CD14-positive monocyte (primary cell): ENCODE measurements around the gene PDS5B. TPM values are rescaled to one million over a fixed set of nuclear protein-coding genes. Genes with fewer than 3 reads are reported as not detected.

Experiments
- DNase-seq, 3 donors: peaks; one replicate each; pipeline ENCODE4 v3.0.0-alpha.2; 2011 to 2022
- H2AFZ ChIP-seq: 2 replicates; pipeline ENCODE4 v1.6.0; 2012; ENCODE audit warnings: mild to moderate bottlenecking, low read depth, low read length, inconsistent platforms; ENCODE audit not compliant: insufficient read depth, poor library complexity, severe bottlenecking
- H3K27ac ChIP-seq, 2 donors: 1 replicate in 1 of 2; 2 replicates in 1 of 2; pipeline ENCODE4 v1.5.1; 2012 to 2013; ENCODE audit warnings: low read length in 2 of 2, control low read depth in 1 of 2, inconsistent platforms in 1 of 2, low read depth in 1 of 2, mild to moderate bottlenecking in 1 of 2
- H3K27me3 ChIP-seq, 2 donors: one replicate each; pipeline versions ENCODE4 v1.6.0 to v1.6.1; 2011 to 2013; ENCODE audit warnings: low read length in 2 of 2; ENCODE audit not compliant: control insufficient read depth in 2 of 2, insufficient read depth in 2 of 2
- H3K36me3 ChIP-seq, 2 donors: replicated peaks in 1 of 2; 1 replicate in 1 of 2; 2 replicates in 1 of 2; pipeline versions ENCODE4 v1.5.1 to v1.6.1; 2012 to 2013; ENCODE audit warnings: low read length in 2 of 2, control low read depth in 1 of 2, inconsistent platforms in 1 of 2, mild to moderate bottlenecking in 1 of 2; ENCODE audit not compliant: insufficient read depth in 2 of 2, control insufficient read depth in 1 of 2
- H3K4me1 ChIP-seq, 2 donors: 1 replicate in 1 of 2; 2 replicates in 1 of 2; pipeline versions ENCODE4 v1.5.1 to v1.6.1; 2012 to 2013; ENCODE audit warnings: low read length in 2 of 2, control low read depth in 1 of 2, inconsistent platforms in 1 of 2, mild to moderate bottlenecking in 1 of 2, moderate library complexity in 1 of 2; ENCODE audit not compliant: insufficient read depth in 2 of 2, control insufficient read depth in 1 of 2
- H3K4me2 ChIP-seq: replicated peaks from 2 replicates; pipeline ENCODE3; 2012; ENCODE audit warnings: low read length, moderate library complexity, mild to moderate bottlenecking; ENCODE audit not compliant: poor library complexity, severe bottlenecking; ENCODE audit errors: extremely low read depth
- H3K4me3 ChIP-seq, 3 experiments: fragments of 200-600 bp in 1 of 3; sonication (generic) in 1 of 3; replicated peaks in 1 of 3; 1 replicate in 2 of 3; 2 replicates in 1 of 3; pipeline ENCODE4 v1.5.1; 2011 to 2013; ENCODE audit warnings: low read length in 3 of 3, mild to moderate bottlenecking in 3 of 3, control low read depth in 2 of 3, low read depth in 2 of 3, inconsistent platforms in 1 of 3, moderate library complexity in 1 of 3
- H3K79me2 ChIP-seq: 2 replicates; pipeline ENCODE4 v1.6.0; 2012; ENCODE audit warnings: mild to moderate bottlenecking, control low read depth, inconsistent platforms, low read length, moderate library complexity; ENCODE audit not compliant: insufficient read depth
- H3K9ac ChIP-seq: 2 replicates; pipeline ENCODE4 v1.6.0; 2017; ENCODE audit warnings: low read length, mild to moderate bottlenecking; ENCODE audit not compliant: insufficient read depth, poor library complexity, severe bottlenecking
- H3K9me3 ChIP-seq, 2 donors: replicated peaks in 1 of 2; 1 replicate in 1 of 2; 2 replicates in 1 of 2; pipeline versions ENCODE4 v1.5.1 to v1.6.1; 2012 to 2013; ENCODE audit warnings: low read length in 2 of 2, control low read depth in 1 of 2; ENCODE audit not compliant: control insufficient read depth in 1 of 2, insufficient read depth in 1 of 2
- H4K20me1 ChIP-seq: 2 replicates; pipeline ENCODE4 v1.6.0; 2012; ENCODE audit warnings: mild to moderate bottlenecking, low read length, control low read depth, moderate library complexity; ENCODE audit not compliant: insufficient read depth
- H3K27ac Mint-ChIP-seq, 7 donors: one replicate each; pipeline ENCODE4 v1.8.0; 2020; ENCODE audit warnings: mild to moderate bottlenecking in 7 of 7, mixed read lengths in 7 of 7, moderate library complexity in 6 of 7, inconsistent platforms in 2 of 7
- H3K27me3 Mint-ChIP-seq, 3 donors: one replicate each; pipeline ENCODE4 v1.8.0; 2021 to 2022; ENCODE audit warnings: low read depth in 3 of 3, mild to moderate bottlenecking in 3 of 3, mixed read lengths in 3 of 3, moderate library complexity in 3 of 3, inconsistent platforms in 1 of 3
- H3K36me3 Mint-ChIP-seq, 2 donors: one replicate each; pipeline ENCODE4 v1.8.0; 2020; ENCODE audit warnings: mixed read lengths in 2 of 2, inconsistent platforms in 1 of 2, mild to moderate bottlenecking in 1 of 2
- H3K4me1 Mint-ChIP-seq: one replicate; pipeline ENCODE4 v1.8.0; 2020; ENCODE audit warnings: mild to moderate bottlenecking, mixed read lengths
- H3K4me3 Mint-ChIP-seq, 2 donors: one replicate each; pipeline ENCODE4 v1.8.0; 2020; ENCODE audit warnings: mild to moderate bottlenecking in 2 of 2, mixed read lengths in 2 of 2, moderate library complexity in 1 of 2
- H3K9me3 Mint-ChIP-seq, 7 donors: one replicate each; pipeline ENCODE4 v1.8.0; 2020 to 2022; ENCODE audit warnings: mixed read lengths in 7 of 7, mild to moderate bottlenecking in 6 of 7, moderate library complexity in 6 of 7, inconsistent platforms in 2 of 7
- WGBS: methylation state at CpG from one replicate; pipeline ENCODE4 v1.1.5; 2013; ENCODE audit warnings: missing lambda C conversion rate; ENCODE audit not compliant: insufficient coverage; 5-methylcytosine and 5-hydroxymethylcytosine counted together
- intact Hi-C, 2 donors: fragments of 100-400 bp; cut with micrococcal nuclease; formaldehyde crosslinking; loops; one replicate each; pipeline versions ENCODE4 v1.15.0 to v1.15.1; 2023
- polyA plus RNA-seq, 3 donors: library from polyadenylated mRNA; depleted of rRNA in 1 of 3; unstranded in 2 of 3; stranded (reverse) in 1 of 3; fragments of 300-500 nt in 2 of 3; fragments of >200 nt in 1 of 3; fragmentation: Illumina TruSeq in 2 of 3; gene quantifications; 1 replicate in 2 of 3; 2 replicates in 1 of 3; pipeline ENCODE4 v1.2.3, GENCODE V29; 2012 to 2021
- TF ChIP-seq, protein P1 (sequence below): fragments of 200-600 bp; IDR thresholded peaks from one replicate; pipeline ENCODE4 v1.8.0; 2022; ENCODE audit warnings: antibody characterized with exemption, mild to moderate bottlenecking

PDS5B gene
- polyA plus RNA-seq, 3 donors = 9.0 to 33.0 (median 21.0) TPM

DNA sequence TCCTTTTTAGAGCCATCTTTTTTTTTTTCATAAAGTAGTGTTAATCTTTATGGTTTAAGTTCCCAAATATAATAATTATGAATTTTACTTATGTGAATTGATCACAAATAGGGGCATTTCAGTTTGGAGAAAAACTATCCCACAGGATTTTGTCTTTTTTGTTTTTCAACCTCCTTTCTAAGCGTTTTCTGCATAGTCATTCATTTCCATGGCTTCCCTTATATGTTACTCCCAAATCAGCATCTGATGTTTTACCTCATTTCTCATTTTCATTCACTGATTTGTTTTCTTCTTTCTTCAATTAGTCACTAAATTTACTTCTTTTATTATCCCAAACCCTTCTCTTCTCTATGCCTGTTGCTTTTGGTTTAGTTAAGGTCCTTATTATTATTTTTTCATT is 24.7 kb downstream of the PDS5B start:
- Mint-ChIP-seq H3K36me3 (peaks cover 13 to 29% of the 10 kb centered on the region in 2 donors), H3K4me3 (no peak overlapping the region), H3K27me3 (no peaks in the 10 kb centered on the region), H3K4me1 (peaks cover 12% of the 10 kb centered on the region), H3K9me3 (peaks cover 12 to 27% (median 21%) of the 10 kb centered on the region in 7 donors), H3K27ac (no peak overlapping the region)
- Histone ChIP-seq H3K27me3 (no peaks in the 10 kb centered on the region), H3K9me3 (peaks cover 8 to 13% of the 10 kb centered on the region in 2 donors), H3K27ac (no peak overlapping the region), H3K4me3 (no peak overlapping the region), H4K20me1 (peaks cover 68% of the 10 kb centered on the region), H3K4me1 (no peaks in the 10 kb centered on the region), H2AFZ (no peak overlapping the region), H3K79me2 (peaks cover 99% of the 10 kb centered on the region), H3K36me3 (no peaks in the 10 kb centered on the region), H3K4me2 (no peak overlapping the region), H3K9ac (no peak overlapping the region)
- intact Hi-C loops = no loop called here
- no peak for DNase-seq
- TF ChIP-seq, protein P1, sequence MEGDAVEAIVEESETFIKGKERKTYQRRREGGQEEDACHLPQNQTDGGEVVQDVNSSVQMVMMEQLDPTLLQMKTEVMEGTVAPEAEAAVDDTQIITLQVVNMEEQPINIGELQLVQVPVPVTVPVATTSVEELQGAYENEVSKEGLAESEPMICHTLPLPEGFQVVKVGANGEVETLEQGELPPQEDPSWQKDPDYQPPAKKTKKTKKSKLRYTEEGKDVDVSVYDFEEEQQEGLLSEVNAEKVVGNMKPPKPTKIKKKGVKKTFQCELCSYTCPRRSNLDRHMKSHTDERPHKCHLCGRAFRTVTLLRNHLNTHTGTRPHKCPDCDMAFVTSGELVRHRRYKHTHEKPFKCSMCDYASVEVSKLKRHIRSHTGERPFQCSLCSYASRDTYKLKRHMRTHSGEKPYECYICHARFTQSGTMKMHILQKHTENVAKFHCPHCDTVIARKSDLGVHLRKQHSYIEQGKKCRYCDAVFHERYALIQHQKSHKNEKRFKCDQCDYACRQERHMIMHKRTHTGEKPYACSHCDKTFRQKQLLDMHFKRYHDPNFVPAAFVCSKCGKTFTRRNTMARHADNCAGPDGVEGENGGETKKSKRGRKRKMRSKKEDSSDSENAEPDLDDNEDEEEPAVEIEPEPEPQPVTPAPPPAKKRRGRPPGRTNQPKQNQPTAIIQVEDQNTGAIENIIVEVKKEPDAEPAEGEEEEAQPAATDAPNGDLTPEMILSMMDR = no peak
- 88% methylated on average over 1 of the region's 1 CpG for WGBS

DNA sequence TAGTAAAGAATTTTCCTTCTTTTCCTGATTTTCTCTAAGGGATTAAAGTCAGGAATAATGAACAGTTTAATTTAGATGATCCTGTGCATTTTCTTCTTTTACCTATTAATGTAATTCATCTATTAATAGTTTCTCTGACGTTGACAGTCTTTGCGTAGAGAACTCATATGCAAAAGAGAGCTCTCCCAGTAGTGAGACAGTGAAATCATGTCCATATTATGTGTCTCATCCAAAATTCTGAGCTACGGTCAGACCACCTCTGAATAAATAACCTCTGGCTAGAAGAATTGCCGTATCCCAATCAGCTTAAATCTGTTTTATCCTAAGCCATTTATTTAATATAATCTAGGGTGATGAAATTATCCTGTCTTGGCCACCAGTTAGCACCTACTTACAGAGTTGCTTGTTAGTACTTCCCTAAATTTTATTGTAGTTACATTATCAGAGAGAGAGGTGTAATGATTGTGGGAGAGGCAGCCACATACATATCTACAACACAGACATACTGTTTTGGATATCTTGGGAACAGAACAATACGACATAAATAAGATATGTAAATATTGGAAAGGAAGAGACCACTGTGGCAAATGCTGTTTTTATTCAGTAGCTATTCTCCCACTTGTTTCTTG is 30.7 kb downstream of the PDS5B start:
- Mint-ChIP-seq H3K4me3 (no peak overlapping the region), H3K27me3 (no peaks in the 10 kb centered on the region), H3K27ac (no peak overlapping the region), H3K36me3 (peaks cover 4 to 12% of the 10 kb centered on the region in 2 donors), H3K4me1 (peaks cover 3% of the 10 kb centered on the region), H3K9me3 (peaks cover 6 to 23% (median 19%) of the 10 kb centered on the region in 7 donors)
- TF ChIP-seq, protein P1 = no peak
- H3K27me3 ChIP-seq = no peaks in the 10 kb centered on the region
- intact Hi-C loops = no loop called here
- peaks cover 100% of the 10 kb centered on the region for H3K79me2 ChIP-seq
- H3K9me3 ChIP-seq = peaks cover 18 to 23% of the 10 kb centered on the region in 2 donors
- no peak overlapping the region for H3K4me3 ChIP-seq
- peaks cover 68% of the 10 kb centered on the region for H4K20me1 ChIP-seq
- no peak overlapping the region for H3K4me2 ChIP-seq
- H3K4me1 ChIP-seq = no peaks in the 10 kb centered on the region
- H3K9ac ChIP-seq = no peak overlapping the region
- 100% methylated on average over 1 of the region's 5 CpGs for WGBS
- DNase-seq = no peak
- H3K36me3 ChIP-seq = no peaks in the 10 kb centered on the region
- H3K27ac ChIP-seq = no peak overlapping the region
- H2AFZ ChIP-seq = no peak overlapping the region
